Brain microvascular endothelial cell (primary cell): Measurements from ENCODE around the gene DRC7.

Experiments
- DNase-seq: peaks from one replicate; pipeline ENCODE4 v3.0.0-alpha.2; 2020
- H3K27ac ChIP-seq: fragments of 250-450 bp; sonication (Bioruptor Pico); 2 replicates; pipeline ENCODE4 v1.5.1; 2020; ENCODE audit warnings: mild to moderate bottlenecking, moderate library complexity
- H3K27me3 ChIP-seq: fragments of 250-450 bp; sonication (Bioruptor Pico); replicated peaks from 2 replicates; pipeline ENCODE4 v1.5.1; 2020; ENCODE audit warnings: mild to moderate bottlenecking
- H3K36me3 ChIP-seq: fragments of 250-450 bp; sonication (Bioruptor Pico); replicated peaks from 2 replicates; pipeline ENCODE4 v1.5.1; 2020; ENCODE audit warnings: mild to moderate bottlenecking
- H3K4me3 ChIP-seq: 2 replicates; pipeline ENCODE4 v1.5.1; 2011; ENCODE audit warnings: low read depth, mild to moderate bottlenecking, control low read depth, low read length, moderate library complexity
- CTCF ChIP-seq: IDR thresholded peaks from 2 replicates; pipeline ENCODE4 v1.5.1; 2011; ENCODE audit warnings: low read depth, mild to moderate bottlenecking, moderate library complexity, low read length, control low read depth, inconsistent platforms; ENCODE audit errors: missing control alignments
- in situ Hi-C: cut with HindIII; loops from 2 replicates; pipeline ENCODE4 v1.10.0; 2017; ENCODE audit warnings: low sequenced_read_pairs, low pct_ligation_motif_present

Gene DRC7

GRCh38 chr16:57765160-57765728 lies 70.6 kb downstream of the DRC7 start:
- no peaks in the 10 kb centered on the region for H3K27me3 ChIP-seq
- in situ Hi-C loops: no loop called here
- H3K36me3 ChIP-seq: peaks cover 68% of the 10 kb centered on the region
- DNase-seq: no peak
- no peak overlapping the region for H3K4me3 ChIP-seq
- TF ChIP-seq CTCF: no peak
- no peak overlapping the region for H3K27ac ChIP-seq

GRCh38 chr16:57766714-57767348 lies 72.2 kb downstream of the DRC7 start:
- DNase-seq: no peak
- TF ChIP-seq CTCF: no peak
- H3K4me3 ChIP-seq: no peak overlapping the region
- H3K27ac ChIP-seq: no peak overlapping the region
- peaks cover 59% of the 10 kb centered on the region for H3K36me3 ChIP-seq
- no peaks in the 10 kb centered on the region for H3K27me3 ChIP-seq
- in situ Hi-C loops: no loop called here

GRCh38 chr16:57769541-57770145 lies 75.0 kb downstream of the DRC7 start:
- Histone ChIP-seq H3K27ac (no peak overlapping the region), H3K4me3 (no peak overlapping the region), H3K27me3 (no peaks in the 10 kb centered on the region), H3K36me3 (peaks cover 56% of the 10 kb centered on the region)
- in situ Hi-C loops: no loop called here
- TF ChIP-seq CTCF: no peak
- DNase-seq: no peak

GRCh38 chr16:57770361-57770760 lies 75.8 kb downstream of the DRC7 start:
- H3K36me3 ChIP-seq: peaks cover 54% of the 10 kb centered on the region
- TF ChIP-seq CTCF: no peak
- in situ Hi-C loops: no loop called here
- H3K27me3 ChIP-seq: no peaks in the 10 kb centered on the region
- DNase-seq: no peak
- H3K27ac ChIP-seq: no peak overlapping the region
- H3K4me3 ChIP-seq: no peak overlapping the region

- in situ Hi-C loops: no loop called here
- no peak for DNase-seq
- no peak overlapping the region for H3K4me3 ChIP-seq
- TF ChIP-seq CTCF: no peak
- no peaks in the 10 kb centered on the region for H3K27me3 ChIP-seq
- H3K27ac ChIP-seq: no peak overlapping the region
- peaks cover 51% of the 10 kb centered on the region for H3K36me3 ChIP-seq
Observed at GRCh38 chr16:57771141-57771785, 76.7 kb downstream of the DRC7 start.
